Fibroblast of pulmonary artery (primary cell): Measurements from ENCODE around the gene PRKCE.

ENCODE experiments used
- DNase-seq: peaks from one replicate; pipeline ENCODE4 v3.0.0-alpha.2; 2010; ENCODE audit warnings: low read depth
- H3K4me3 ChIP-seq: replicated peaks from 2 replicates; pipeline ENCODE4 v1.5.1; 2011; ENCODE audit warnings: low read depth, mild to moderate bottlenecking, control low read depth, low read length, moderate library complexity
- TF ChIP-seq, protein P1 (sequence below): IDR thresholded peaks from 2 replicates; pipeline ENCODE4 v1.5.1; 2011; ENCODE audit warnings: mild to moderate bottlenecking, control low read depth, low read length, inconsistent platforms; ENCODE audit errors: missing control alignments

PRKCE gene

DNA sequence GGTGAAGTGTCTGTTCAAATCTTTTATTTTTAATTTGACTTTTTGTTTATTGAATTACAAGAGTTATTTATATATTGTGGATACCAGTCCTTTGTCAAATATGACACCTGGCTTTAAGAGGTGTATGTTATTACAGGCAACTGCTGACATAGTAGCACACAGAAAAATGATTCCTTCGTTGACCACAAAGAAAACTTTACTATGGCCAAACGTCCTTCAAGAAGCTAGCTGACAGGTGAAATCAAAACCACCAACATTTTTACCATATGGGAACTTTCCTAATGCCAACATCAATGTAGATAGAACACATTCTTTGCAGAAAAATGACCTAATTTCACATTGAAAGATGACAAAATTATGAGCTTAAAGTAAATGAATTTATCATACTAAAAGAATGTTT is 34.0 kb upstream of the PRKCE start:
- no peak for DNase-seq

DNA sequence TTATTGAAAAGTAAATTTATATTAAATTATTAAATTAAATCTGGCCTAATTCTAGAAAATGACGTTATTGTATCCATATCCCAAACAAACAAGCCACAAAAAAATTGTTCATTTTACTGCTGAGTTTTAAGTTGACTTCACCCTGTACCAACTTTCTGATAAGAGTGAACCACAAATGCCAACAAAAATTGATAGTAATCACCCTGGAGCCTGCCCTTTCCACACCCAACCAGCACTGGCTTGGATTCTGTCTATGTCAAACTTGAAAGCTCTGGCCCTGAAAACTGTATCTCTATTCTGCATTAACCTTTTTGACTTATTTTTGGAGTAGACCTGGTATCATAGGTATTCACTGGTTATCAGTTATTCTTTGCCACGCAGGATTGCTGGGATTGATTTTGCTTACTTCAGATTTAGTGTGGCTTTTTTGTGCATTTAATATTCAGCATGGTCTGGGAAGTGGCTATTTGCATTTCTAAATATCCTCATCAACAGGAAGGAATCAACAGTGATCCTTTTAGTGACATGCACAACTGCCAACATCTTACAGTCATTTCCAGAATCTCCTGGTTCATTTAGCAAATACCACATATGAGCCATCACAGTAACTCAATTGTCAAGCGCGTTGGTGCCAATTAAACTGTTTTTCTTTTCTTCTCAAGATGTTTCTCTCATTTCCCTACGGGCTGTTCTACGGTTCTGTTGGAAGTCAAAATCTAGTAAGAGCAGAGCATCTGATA is 29.0 kb upstream of the PRKCE start:
- H3K4me3 ChIP-seq, result no peak overlapping the region
- DNase-seq, result no peak
- TF ChIP-seq, protein P1, sequence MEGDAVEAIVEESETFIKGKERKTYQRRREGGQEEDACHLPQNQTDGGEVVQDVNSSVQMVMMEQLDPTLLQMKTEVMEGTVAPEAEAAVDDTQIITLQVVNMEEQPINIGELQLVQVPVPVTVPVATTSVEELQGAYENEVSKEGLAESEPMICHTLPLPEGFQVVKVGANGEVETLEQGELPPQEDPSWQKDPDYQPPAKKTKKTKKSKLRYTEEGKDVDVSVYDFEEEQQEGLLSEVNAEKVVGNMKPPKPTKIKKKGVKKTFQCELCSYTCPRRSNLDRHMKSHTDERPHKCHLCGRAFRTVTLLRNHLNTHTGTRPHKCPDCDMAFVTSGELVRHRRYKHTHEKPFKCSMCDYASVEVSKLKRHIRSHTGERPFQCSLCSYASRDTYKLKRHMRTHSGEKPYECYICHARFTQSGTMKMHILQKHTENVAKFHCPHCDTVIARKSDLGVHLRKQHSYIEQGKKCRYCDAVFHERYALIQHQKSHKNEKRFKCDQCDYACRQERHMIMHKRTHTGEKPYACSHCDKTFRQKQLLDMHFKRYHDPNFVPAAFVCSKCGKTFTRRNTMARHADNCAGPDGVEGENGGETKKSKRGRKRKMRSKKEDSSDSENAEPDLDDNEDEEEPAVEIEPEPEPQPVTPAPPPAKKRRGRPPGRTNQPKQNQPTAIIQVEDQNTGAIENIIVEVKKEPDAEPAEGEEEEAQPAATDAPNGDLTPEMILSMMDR, result no peak

More for the DNA sequence above, 34.0 kb upstream of the PRKCE start:
- H3K4me3 ChIP-seq, result no peak overlapping the region
- TF ChIP-seq, protein P1, result no peak

DNA sequence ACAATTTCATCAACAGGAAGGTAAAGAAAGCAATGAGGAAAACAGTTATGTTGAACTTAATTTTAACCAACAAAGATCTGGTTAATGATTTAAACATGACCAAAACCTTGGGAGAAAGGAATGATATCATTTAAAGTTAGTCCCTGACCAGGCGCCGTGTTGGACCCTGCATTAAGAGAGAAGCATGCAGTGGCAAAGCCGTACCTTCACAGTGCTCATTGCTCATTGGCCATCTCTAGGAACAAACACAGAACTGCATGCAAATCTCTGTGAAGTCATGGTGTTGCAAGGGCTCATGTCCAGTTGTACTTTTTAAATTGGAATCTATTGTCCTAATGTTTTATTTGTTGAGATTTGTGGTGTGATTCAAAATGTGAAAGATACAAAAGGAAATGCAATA is 28.4 kb upstream of the PRKCE start:
- DNase-seq, result no peak
- H3K4me3 ChIP-seq, result no peak overlapping the region
- TF ChIP-seq, protein P1, result no peak

DNA sequence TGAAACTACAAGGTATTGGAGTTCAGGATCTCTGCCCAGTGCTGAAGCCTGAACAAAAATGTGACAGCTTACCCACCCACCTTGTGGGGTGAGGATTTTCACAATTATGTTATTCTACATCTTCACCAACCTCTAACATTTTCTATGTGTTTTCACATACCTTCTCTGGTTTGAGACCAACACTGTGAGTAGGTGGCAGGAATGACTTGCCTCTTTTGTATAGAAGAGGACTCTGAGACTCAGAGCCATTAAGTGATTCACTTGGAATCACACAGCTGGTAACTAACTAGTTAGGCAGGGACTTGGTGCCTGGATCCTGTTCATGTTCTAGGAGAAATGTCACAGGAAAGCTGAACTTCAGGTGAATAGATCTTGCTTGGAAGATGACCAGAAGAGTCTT is 25.7 kb upstream of the PRKCE start:
- DNase-seq, result no peak
- H3K4me3 ChIP-seq, result no peak overlapping the region
- TF ChIP-seq, protein P1, result no peak

DNA sequence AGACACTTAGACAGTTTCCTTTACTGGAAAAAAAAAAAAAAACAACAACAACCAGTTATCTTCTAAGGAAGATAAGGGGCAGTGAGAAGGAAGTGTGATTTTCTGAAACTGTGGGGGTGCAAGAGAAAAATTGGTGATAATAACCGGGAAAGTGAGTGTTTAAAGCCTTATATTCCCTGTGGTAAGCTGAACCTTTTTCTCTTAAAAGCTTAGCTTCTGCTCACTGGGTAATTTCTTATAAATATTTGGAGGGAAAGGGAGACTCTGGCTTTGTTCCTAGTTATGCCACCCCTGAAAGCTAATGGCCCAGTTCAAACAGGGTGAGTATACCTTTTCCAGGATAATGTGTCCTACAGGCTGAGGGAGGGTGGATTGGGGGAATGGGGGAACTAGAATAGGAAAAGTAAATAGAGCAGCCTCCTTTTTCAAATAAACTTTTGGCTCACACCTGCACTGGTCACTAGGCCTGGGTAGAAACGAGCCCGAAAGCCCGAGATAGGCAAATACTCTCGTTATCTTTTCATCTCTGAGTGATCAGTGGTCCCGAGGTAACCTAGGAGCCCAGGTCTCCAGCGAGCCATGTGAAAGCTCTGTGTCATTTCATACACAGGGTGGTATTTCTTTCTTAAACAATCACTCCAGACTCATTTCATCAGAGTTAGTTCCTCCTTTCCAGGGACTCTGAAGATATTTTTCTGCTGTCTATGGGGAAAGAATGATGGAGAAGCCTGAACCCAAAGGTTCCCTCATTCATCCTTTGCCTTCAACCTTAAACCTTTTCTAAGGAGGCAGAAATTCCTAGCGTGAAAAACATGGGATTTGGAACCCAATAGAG is 24.9 kb upstream of the PRKCE start:
- H3K4me3 ChIP-seq, result no peak overlapping the region
- TF ChIP-seq, protein P1, result no peak
- DNase-seq, result no peak

DNA sequence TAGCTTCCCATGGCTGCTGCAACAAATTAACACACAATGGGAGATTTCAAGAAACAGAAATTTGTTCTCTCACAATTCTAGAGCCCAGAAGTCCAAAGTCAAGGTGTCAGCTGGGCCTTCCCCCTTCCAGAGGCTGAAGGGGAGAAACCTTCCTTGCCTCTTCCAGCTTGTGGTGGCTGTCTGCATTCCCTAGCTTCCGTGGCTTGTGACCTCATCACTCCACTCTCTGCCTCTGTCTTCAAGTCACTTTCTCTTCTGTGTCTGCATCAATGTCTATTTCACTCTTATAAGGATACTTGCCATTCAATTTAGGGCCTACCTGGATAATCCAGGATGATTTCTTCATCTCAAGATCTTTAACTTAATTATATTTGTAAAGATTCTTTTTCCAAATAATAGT is 23.6 kb upstream of the PRKCE start:
- TF ChIP-seq, protein P1, result no peak
- H3K4me3 ChIP-seq, result no peak overlapping the region
- DNase-seq, result no peak

DNA sequence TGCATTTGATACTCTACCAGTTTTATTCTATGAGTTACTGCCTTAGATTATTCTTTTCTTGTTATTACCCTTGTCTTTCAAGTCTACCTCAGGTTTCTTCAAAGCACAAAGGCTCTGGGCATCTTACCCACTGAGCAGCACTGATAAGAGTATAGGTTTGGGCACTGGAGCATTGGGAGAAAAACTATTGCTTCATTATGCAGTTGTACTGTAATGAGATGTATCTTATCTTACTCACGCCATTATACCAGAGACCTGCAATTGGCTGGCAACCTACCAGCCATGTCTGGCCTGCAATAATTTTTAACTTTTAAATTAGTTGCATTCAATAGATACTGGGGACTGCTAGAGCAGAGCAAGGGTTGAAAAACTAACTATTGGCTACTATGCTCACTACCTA is 21.5 kb upstream of the PRKCE start:
- TF ChIP-seq, protein P1, result no peak
- H3K4me3 ChIP-seq, result no peak overlapping the region
- DNase-seq, result no peak
